AG08396 (cell line): Measurements from ENCODE around the gene PAQR5.
A peak's percentile ranks its signal among the peaks of the same experiment; 100 is the strongest.
"Not testable (repeated sequence)": the region's sequence is repeated elsewhere in the genome, so short reads cannot be mapped to it uniquely, and the experiment has no call there.

Experiments used
- DNase-seq: peaks from one replicate; pipeline ENCODE4 v3.0.0; 2012; ENCODE audit warnings: low spot score, mixed read lengths

The PAQR5 gene

GRCh38 chr15:69357773-69358771 lies 59.4 kb downstream of the PAQR5 start:
- peak; percentile 37 for DNase-seq

DNA sequence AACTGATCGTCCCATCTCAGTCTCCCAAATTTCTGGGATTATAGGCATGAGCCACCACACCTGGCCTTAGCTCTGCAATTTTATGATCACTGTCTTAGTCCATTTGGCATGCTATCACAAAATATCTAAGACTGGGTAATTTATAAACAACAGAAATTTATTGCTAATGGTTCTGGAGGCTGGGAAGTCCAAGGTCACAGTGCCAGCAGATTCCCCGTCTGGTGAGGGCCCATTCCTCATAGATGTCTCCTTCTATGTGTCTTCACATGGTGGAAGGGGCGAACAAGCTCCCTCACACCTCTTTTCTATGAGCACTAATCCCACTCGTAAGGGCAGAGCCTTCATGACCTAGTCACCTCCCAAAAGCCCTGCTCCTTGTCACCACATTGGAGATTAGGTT lies 60.1 kb downstream of the PAQR5 start:
- no peak for DNase-seq

DNA sequence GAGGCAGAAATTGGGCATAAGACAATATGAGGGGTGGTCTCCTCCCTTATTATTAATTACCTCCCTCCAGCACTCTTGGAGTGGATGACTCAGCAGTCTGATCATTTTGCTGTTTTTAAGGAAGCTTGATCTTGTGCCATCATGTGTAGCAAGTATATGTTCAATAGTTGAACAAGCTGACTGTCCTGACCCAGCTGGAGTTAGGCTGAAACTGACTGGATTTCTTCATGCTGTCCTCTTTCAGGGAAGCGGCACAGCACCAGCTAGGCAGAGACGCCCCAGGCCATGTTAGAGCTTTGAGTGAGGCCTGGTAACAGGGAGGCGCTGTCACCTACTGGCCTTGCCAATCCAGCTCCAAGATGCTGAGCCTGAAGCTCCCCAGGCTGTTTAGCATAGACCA lies 61.0 kb downstream of the PAQR5 start:
- no peak for DNase-seq

GRCh38 chr15:69360642-69361041 lies 61.9 kb downstream of the PAQR5 start:
- DNase-seq, result no peak

- no peak for DNase-seq
Measured at GRCh38 chr15:69367236-69367635, 68.5 kb downstream of the PAQR5 start.

- no peak for DNase-seq
Measured at GRCh38 chr15:69369631-69370030, 70.9 kb downstream of the PAQR5 start.

DNA sequence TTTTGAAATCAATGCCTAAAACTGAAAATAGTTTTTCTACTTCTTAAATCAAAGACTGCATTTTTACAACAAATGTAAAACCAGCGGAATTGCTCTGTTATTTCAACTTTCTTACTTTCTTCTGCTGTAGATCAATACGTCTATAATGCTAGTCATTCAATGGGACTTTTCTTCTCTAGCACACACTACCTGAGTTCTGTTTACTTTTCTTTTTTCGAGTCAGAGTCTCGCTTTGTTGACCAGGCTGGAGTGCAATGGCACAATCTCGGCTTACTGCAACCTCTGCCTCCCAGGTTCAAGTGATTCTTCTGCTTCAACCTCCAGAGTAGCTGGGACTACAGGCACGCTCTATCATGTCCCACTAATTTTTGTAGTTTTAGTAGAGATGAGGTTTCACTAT lies 74.7 kb downstream of the PAQR5 start:
- DNase-seq, result no peak

DNA sequence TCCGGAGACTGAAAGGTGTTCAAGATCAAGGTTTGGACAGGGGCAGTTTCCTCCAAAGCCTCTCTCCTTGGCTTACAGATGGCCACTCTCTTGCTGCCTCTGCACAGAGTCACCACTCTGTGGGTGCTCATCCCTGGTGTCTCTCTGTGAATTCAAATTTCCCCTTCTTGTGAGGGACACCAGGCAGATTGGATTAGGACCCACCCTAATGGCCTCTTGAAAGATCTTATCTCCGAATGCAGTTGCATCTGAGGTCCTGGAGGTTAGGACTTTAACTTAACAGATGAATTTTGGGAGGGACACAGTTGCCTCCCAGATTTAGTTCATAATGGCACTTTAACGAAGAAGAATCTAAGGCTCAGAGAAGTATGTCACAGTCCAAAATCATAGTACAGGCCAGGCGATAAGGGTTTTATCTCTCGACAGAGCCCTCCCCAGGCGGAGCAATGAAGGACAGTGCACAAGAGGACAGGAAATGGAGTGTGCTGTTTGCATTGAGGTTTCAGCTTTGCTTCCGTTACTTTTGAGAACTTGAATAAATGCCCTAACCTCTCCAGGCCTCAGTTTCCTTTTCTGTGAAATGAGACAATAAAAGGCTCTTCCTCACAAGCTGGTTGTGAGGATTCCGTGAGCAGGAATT lies 76.6 kb downstream of the PAQR5 start:
- DNase-seq, result no peak

- DNase-seq, result no peak
Measured at GRCh38 chr15:69377216-69377970, 78.7 kb downstream of the PAQR5 start.

GRCh38 chr15:69380100-69380725 lies 81.5 kb downstream of the PAQR5 start:
- no peak for DNase-seq

GRCh38 chr15:69380726-69381105 lies 82.0 kb downstream of the PAQR5 start:
- DNase-seq, result no peak

- DNase-seq, result not testable (repeated sequence)
Measured at GRCh38 chr15:69382176-69382575, 83.5 kb downstream of the PAQR5 start.

DNA sequence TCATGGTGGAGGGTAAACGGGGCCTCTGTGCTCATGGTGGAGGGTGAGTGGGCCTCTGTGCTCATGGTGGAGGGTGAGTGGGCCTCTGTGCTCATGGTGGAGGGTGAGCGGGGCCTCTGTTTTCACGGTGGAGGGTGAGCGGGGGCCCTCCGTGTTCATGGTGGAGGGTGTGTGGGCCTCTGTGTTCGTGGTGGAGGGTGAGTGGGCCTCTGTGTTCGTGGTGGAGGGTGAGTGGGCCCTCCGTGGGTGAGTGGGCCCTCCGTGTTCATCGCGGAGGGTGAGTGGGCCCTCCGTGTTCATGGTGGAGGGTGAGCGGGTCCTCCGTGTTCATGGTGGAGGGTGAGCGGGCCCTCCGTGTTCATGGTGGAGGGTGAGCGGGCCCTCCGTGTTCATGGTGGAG lies 85.4 kb downstream of the PAQR5 start:
- DNase-seq, result not testable (repeated sequence)

DNA sequence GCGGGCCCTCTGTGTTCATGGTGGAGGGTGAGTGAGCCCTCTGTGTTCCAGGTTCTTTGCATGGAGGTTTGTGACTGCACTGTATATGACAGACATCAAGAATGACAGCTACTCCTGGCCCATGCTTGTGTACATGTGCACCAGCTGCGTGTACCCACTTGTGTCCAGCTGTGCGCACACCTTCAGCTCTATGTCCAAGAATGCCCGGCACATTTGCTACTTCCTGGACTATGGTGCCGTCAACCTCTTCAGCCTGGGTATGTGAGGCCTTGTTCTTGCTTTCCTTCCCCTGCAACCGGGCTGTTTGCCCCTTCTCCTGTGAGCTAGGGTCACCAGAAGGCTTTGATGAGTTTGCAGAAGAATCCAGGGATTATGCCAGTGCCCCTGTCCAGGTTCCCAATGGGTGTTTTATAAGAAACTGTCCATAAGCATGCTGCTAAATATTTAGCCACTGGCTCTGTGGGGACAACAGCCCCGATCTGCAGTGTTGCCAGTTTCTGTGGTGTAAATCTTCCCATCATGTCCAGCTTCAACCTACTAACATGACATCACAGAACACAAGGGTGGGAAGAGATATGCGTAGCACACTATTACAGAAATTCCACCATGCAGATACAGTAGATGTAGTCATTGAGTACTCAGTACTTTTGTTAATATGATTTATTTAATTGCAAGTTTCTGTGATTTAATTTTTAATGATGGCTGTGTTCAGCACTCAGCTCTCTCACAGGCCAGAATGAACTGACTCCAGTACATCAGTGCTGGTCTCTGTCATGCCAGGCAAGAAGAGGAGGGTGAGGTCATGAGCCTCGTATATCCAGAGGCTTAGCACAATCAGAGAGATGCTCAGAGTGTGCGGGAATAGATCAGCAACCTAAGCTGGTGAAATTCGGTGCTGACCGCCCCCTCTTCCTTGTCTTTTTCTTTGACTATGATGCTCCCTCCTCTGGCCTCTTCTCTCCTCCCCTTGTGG lies 86.2 kb downstream of the PAQR5 start:
- no peak for DNase-seq

DNA sequence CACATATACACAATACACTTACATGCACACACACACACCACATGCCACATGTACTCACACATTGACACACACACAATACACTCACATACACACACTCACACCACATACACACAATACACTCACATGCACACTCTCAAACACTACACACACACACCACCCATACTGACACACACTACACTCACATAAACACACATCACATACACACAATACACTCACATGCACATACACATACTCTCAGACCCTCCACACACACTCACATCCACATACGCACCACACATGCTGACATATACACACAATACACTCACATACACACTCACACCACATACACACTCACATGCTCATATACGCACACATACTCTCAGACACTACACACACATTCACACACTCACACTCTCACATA lies 87.1 kb downstream of the PAQR5 start:
- DNase-seq, result no peak

DNA sequence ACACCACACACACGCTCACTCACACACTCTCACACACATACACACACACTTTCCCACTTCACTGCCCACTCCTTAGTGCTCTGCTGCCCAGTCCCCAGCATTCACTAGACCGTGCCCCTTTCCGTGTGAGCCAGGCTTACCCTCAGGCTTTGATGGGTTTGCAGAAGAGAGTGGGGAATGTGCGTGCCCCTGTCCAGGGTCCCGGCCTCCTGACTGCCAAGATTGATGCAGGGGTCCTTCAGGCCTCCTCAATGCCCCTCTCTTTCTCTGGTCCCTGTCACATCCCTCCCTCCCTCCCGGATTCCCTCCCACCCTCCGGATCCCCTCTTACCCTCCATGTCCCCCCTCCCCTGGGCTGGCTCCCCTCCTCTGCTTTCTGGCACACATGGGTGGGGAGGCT lies 87.6 kb downstream of the PAQR5 start:
- DNase-seq, result no peak

- no peak for DNase-seq
Measured at GRCh38 chr15:69388260-69388705, 89.6 kb downstream of the PAQR5 start.

DNA sequence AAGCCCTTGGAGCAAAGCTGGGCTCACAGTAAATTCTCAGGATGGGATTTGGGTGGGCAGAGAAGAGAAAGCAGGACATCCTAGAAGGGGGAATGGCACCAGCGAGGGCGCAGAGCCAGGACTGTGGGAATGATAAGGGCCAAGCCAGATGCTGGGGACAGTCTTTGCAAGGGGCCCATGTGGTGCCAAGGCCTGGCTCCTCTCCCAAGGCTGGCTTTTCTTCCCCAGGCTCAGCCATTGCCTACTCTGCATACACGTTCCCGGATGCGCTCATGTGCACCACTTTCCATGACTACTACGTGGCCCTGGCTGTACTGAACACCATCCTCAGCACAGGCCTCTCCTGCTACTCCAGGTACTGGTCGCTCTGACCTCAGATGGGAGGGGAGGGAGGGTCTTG lies 90.7 kb downstream of the PAQR5 start:
- DNase-seq, result no peak

GRCh38 chr15:69390575-69390974 lies 91.9 kb downstream of the PAQR5 start:
- peak; percentile 71 for DNase-seq

- DNase-seq, result no peak
Measured at GRCh38 chr15:69391046-69391757, 92.5 kb downstream of the PAQR5 start.
